CD8-positive, alpha-beta memory T cell (primary cell): ENCODE data around the gene NAA40. TPM values are rescaled to one million over a fixed set of nuclear protein-coding genes. Genes with fewer than 3 reads are reported as not detected.
A peak's percentile ranks its signal among the peaks of the same experiment; 100 is the strongest.

ENCODE experiments used
- CTCF ChIA-PET: fragments of 350-600 bp; sonication (Branson Sonifier 250); formaldehyde crosslinking; loops from one replicate; lab custom pipeline; 2021; ENCODE audit warnings: antibody characterized with exemption; lab: Charles Lee
- POLR2A ChIA-PET: fragments of 350-600 bp; sonication (Branson Sonifier 250); formaldehyde crosslinking; loops from one replicate; lab custom pipeline; 2021; ENCODE audit warnings: antibody characterized with exemption; lab: Charles Lee
- DNase-seq, 5 donors: peaks; one replicate each; pipeline versions ENCODE4 v3.0.0 to v3.0.0-alpha.2; 2020 to 2022; ENCODE audit warnings: mixed read lengths in 1 of 5
- H3K27ac ChIP-seq: one replicate; pipeline ENCODE4 v1.7.0; 2013; ENCODE audit warnings: low read depth, mild to moderate bottlenecking, low read length, moderate library complexity
- H3K27me3 ChIP-seq: 2 replicates; pipeline ENCODE4 v1.7.0; 2013; ENCODE audit warnings: low read length, mild to moderate bottlenecking; ENCODE audit not compliant: insufficient read depth, poor library complexity, severe bottlenecking
- H3K36me3 ChIP-seq: 2 replicates; pipeline ENCODE4 v1.7.0; 2013; ENCODE audit warnings: mild to moderate bottlenecking, low read length, moderate library complexity; ENCODE audit not compliant: insufficient read depth
- H3K4me1 ChIP-seq: 2 replicates; pipeline ENCODE4 v1.7.0; 2013; ENCODE audit warnings: mild to moderate bottlenecking, low read length, moderate library complexity; ENCODE audit not compliant: insufficient read depth
- H3K4me3 ChIP-seq: 2 replicates; pipeline ENCODE4 v1.7.0; 2013; ENCODE audit warnings: mild to moderate bottlenecking, low read length
- H3K9me3 ChIP-seq: 2 replicates; pipeline ENCODE4 v1.7.0; 2013; ENCODE audit warnings: mild to moderate bottlenecking, low read length
- H3K27ac Mint-ChIP-seq, 8 donors: one replicate each; pipeline ENCODE4 v1.8.0; 2020 to 2021; ENCODE audit warnings: mixed read lengths in 8 of 8, mild to moderate bottlenecking in 6 of 8, inconsistent platforms in 3 of 8, moderate library complexity in 3 of 8
- H3K27me3 Mint-ChIP-seq, 2 donors: one replicate each; pipeline ENCODE4 v1.8.0; 2020 to 2021; ENCODE audit warnings: mixed read lengths in 2 of 2, mild to moderate bottlenecking in 1 of 2, moderate library complexity in 1 of 2
- H3K36me3 Mint-ChIP-seq, 3 donors: one replicate each; pipeline ENCODE4 v1.8.0; 2020 to 2021; ENCODE audit warnings: mixed read lengths in 3 of 3, inconsistent platforms in 1 of 3, mild to moderate bottlenecking in 1 of 3
- H3K4me1 Mint-ChIP-seq, 3 donors: one replicate each; pipeline ENCODE4 v1.8.0; 2020 to 2021; ENCODE audit warnings: mixed read lengths in 3 of 3, inconsistent platforms in 1 of 3, mild to moderate bottlenecking in 1 of 3
- H3K4me3 Mint-ChIP-seq, 7 donors: one replicate each; pipeline ENCODE4 v1.8.0; 2020 to 2021; ENCODE audit warnings: mixed read lengths in 7 of 7, mild to moderate bottlenecking in 6 of 7, moderate library complexity in 4 of 7, inconsistent platforms in 2 of 7
- H3K9me3 Mint-ChIP-seq, 5 donors: one replicate each; pipeline ENCODE4 v1.8.0; 2020 to 2022; ENCODE audit warnings: mixed read lengths in 5 of 5, mild to moderate bottlenecking in 3 of 5, moderate library complexity in 2 of 5, inconsistent platforms in 1 of 5
- polyA plus RNA-seq: library from polyadenylated mRNA; unstranded; fragments of 300-500 nt; fragmentation: Illumina TruSeq; gene quantifications from one replicate; pipeline ENCODE4 v1.2.3, GENCODE V29; 2021
- total RNA-seq, 2 experiments: library from RNA; stranded (reverse); gene quantifications; one replicate each; pipeline ENCODE4 v1.2.3, GENCODE V29; 2021

The NAA40 gene
- total RNA-seq (10 to 100 TPM; 20.2 to 26.2 TPM), polyA plus RNA-seq (15.9 TPM)

GRCh38 chr11:63938479-63939396, at the start of gene NAA40:
Gene NAA40, plus strand, starts transcription at chr11:63939002. Its CDS starts 95 bp downstream, at chr11:63939097.
- ChIA-PET CTCF (interaction anchor here (4.2 kb wide), 1 partner anchor 100 kb away, joined by 21 read pairs; the partner anchor contains the start of gene MARK2), POLR2A (interaction anchor here (0.6 to 1.0 kb wide), 3 partner anchors 13 to 1198 kb away, joined by 3 to 5 read pairs (median 4); partner anchors contain the start of gene MARK2)
- no peaks in the 10 kb centered on the region for H3K27me3 ChIP-seq
- DNase-seq = peak; percentile 86 to 96 (median 94)
- H3K27ac ChIP-seq = peak within 1 kb of the TSS; percentile 59
- H3K36me3 Mint-ChIP-seq = peaks cover 0 to 12% (median 0%) of the 10 kb centered on the region in 3 donors
- peak within 1 kb of the TSS; percentile 64 to 97 (median 93) for H3K27ac Mint-ChIP-seq
- H3K9me3 Mint-ChIP-seq = no peaks in the 10 kb centered on the region
- H3K4me3 ChIP-seq = peak within 1 kb of the TSS; percentile 87
- H3K4me3 Mint-ChIP-seq = peak within 1 kb of the TSS; percentile 85 to 92 (median 89)
- peaks cover 22 to 27% (median 26%) of the 10 kb centered on the region in 3 donors for H3K4me1 Mint-ChIP-seq
- peaks cover 15% of the 10 kb centered on the region for H3K4me1 ChIP-seq
- no peaks in the 10 kb centered on the region for H3K9me3 ChIP-seq
- no peaks in the 10 kb centered on the region for H3K27me3 Mint-ChIP-seq
- no peaks in the 10 kb centered on the region for H3K36me3 ChIP-seq

- peak overlapping the region; percentile 90 to 98 (median 95) for H3K4me3 Mint-ChIP-seq
- H3K4me1 Mint-ChIP-seq = peaks cover 70 to 82% (median 80%) of the 10 kb centered on the region in 3 donors
- H3K27me3 ChIP-seq = no peaks in the 10 kb centered on the region
- H3K27ac Mint-ChIP-seq = peak overlapping the region; percentile 80 to 99 (median 97)
- ChIA-PET POLR2A (interaction anchor here (1.2 kb wide), 1 partner anchor 51 kb away, joined by 3 read pairs; the partner anchor contains the start of gene MARK2), CTCF (interaction anchor here (4.6 kb wide), 1 partner anchor 52 kb away, joined by 19 read pairs; the partner anchor contains the start of gene MARK2)
- no peak for DNase-seq
- no peaks in the 10 kb centered on the region for H3K27me3 Mint-ChIP-seq
- peak overlapping the region; percentile 85 for H3K27ac ChIP-seq
- H3K36me3 Mint-ChIP-seq = peaks cover 0 to 25% (median 0%) of the 10 kb centered on the region in 3 donors
- H3K9me3 Mint-ChIP-seq = no peaks in the 10 kb centered on the region
- peaks cover 64% of the 10 kb centered on the region for H3K4me1 ChIP-seq
- peak overlapping the region; percentile 77 for H3K4me3 ChIP-seq
- H3K36me3 ChIP-seq = no peaks in the 10 kb centered on the region
- no peaks in the 10 kb centered on the region for H3K9me3 ChIP-seq
Observed at GRCh38 chr11:63889344-63889743, 49.5 kb upstream of the NAA40 start.

GRCh38 chr11:63890368-63890767, 48.4 kb upstream of the NAA40 start:
- peak overlapping the region; percentile 90 to 98 (median 95) for H3K4me3 Mint-ChIP-seq
- POLR2A ChIA-PET = interaction anchor here (1.2 kb wide), 1 partner anchor 52 kb away, joined by 3 read pairs; the partner anchor contains the start of gene MARK2
- H3K4me1 ChIP-seq = peaks cover 59% of the 10 kb centered on the region

GRCh38 chr11:63892228-63892627, 46.6 kb upstream of the NAA40 start:
- no peak overlapping the region for H3K27ac ChIP-seq
- peak overlapping the region in 7 of 8 donors; percentile 42 to 98 (median 80) for H3K27ac Mint-ChIP-seq
- peak overlapping the region in 4 of 7 donors; percentile 17 to 97 (median 28) for H3K4me3 Mint-ChIP-seq
- H3K4me3 ChIP-seq = no peak overlapping the region
- peaks cover 73 to 91% (median 81%) of the 10 kb centered on the region in 3 donors for H3K4me1 Mint-ChIP-seq
- peaks cover 6 to 46% (median 11%) of the 10 kb centered on the region in 3 donors for H3K36me3 Mint-ChIP-seq
- no peak for DNase-seq
- ChIA-PET CTCF (interaction anchor here (1.7 to 4.2 kb wide), 2 partner anchors 54 to 55 kb away, joined by 5 to 20 read pairs; no protein-coding TSS in a partner anchor), POLR2A (no interaction called here)
- H3K4me1 ChIP-seq = peaks cover 55% of the 10 kb centered on the region
- peaks cover 22% of the 10 kb centered on the region for H3K36me3 ChIP-seq
- no peaks in the 10 kb centered on the region for H3K9me3 Mint-ChIP-seq
- H3K27me3 Mint-ChIP-seq = no peaks in the 10 kb centered on the region
- no peaks in the 10 kb centered on the region for H3K27me3 ChIP-seq
- H3K9me3 ChIP-seq = no peaks in the 10 kb centered on the region

More at GRCh38 chr11:63890368-63890767, 48.4 kb upstream of the NAA40 start:
- Histone ChIP-seq H3K9me3 (no peaks in the 10 kb centered on the region), H3K27me3 (no peaks in the 10 kb centered on the region), H3K4me3 (no peak overlapping the region), H3K36me3 (peaks cover 6% of the 10 kb centered on the region), H3K27ac (no peak overlapping the region)
- Mint-ChIP-seq H3K9me3 (no peaks in the 10 kb centered on the region), H3K36me3 (peaks cover 0 to 29% (median 0%) of the 10 kb centered on the region in 3 donors), H3K27ac (peak overlapping the region; percentile 80 to 99 (median 96)), H3K27me3 (no peaks in the 10 kb centered on the region), H3K4me1 (peaks cover 68 to 82% (median 72%) of the 10 kb centered on the region in 3 donors)
- no peak for DNase-seq
- CTCF ChIA-PET = interaction anchor here (4.2 kb wide), 1 partner anchor 53 kb away, joined by 20 read pairs; no protein-coding TSS in a partner anchor

- CTCF ChIA-PET = interaction anchor here (4.2 kb wide), 1 partner anchor 56 kb away, joined by 20 read pairs; no protein-coding TSS in a partner anchor
- Mint-ChIP-seq H3K4me3 (peak overlapping the region in 1 of 7 donors; percentile 38), H3K9me3 (no peaks in the 10 kb centered on the region), H3K27ac (peak overlapping the region in 6 of 8 donors; percentile 47 to 85 (median 60)), H3K4me1 (peaks cover 66 to 83% (median 73%) of the 10 kb centered on the region in 3 donors), H3K27me3 (no peaks in the 10 kb centered on the region), H3K36me3 (peaks cover 9 to 57% (median 15%) of the 10 kb centered on the region in 3 donors)
- H3K9me3 ChIP-seq = no peaks in the 10 kb centered on the region
- POLR2A ChIA-PET = interaction anchor here (0.5 kb wide), 1 partner anchor 129 kb away, joined by 3 read pairs; no protein-coding TSS in a partner anchor
- H3K36me3 ChIP-seq = peaks cover 33% of the 10 kb centered on the region
- H3K27ac ChIP-seq = no peak overlapping the region
- no peak overlapping the region for H3K4me3 ChIP-seq
- no peak for DNase-seq
- H3K4me1 ChIP-seq = peaks cover 45% of the 10 kb centered on the region
- no peaks in the 10 kb centered on the region for H3K27me3 ChIP-seq
Observed at GRCh38 chr11:63893355-63893754, 45.4 kb upstream of the NAA40 start.

GRCh38 chr11:63896071-63896470, 42.7 kb upstream of the NAA40 start:
- Histone ChIP-seq H3K27me3 (no peaks in the 10 kb centered on the region), H3K36me3 (peaks cover 59% of the 10 kb centered on the region), H3K4me3 (no peak overlapping the region), H3K27ac (no peak overlapping the region), H3K9me3 (no peaks in the 10 kb centered on the region), H3K4me1 (peaks cover 22% of the 10 kb centered on the region)
- H3K9me3 Mint-ChIP-seq = no peaks in the 10 kb centered on the region
- POLR2A ChIA-PET = no interaction called here
- no peak for DNase-seq
- H3K4me3 Mint-ChIP-seq = no peak overlapping the region
- CTCF ChIA-PET = interaction anchor here (1.8 kb wide), 1 partner anchor 11 kb away, joined by 5 read pairs; no protein-coding TSS in a partner anchor
- peaks cover 43 to 58% (median 49%) of the 10 kb centered on the region in 3 donors for H3K4me1 Mint-ChIP-seq
- no peaks in the 10 kb centered on the region for H3K27me3 Mint-ChIP-seq
- peak overlapping the region in 6 of 8 donors; percentile 17 to 86 (median 72) for H3K27ac Mint-ChIP-seq
- peaks cover 16 to 76% (median 23%) of the 10 kb centered on the region in 3 donors for H3K36me3 Mint-ChIP-seq

- H3K27ac ChIP-seq = no peak overlapping the region
- no peak overlapping the region for H3K4me3 Mint-ChIP-seq
- POLR2A ChIA-PET = no interaction called here
- peaks cover 25 to 86% (median 30%) of the 10 kb centered on the region in 3 donors for H3K36me3 Mint-ChIP-seq
- no peak overlapping the region for H3K4me3 ChIP-seq
- H3K27me3 Mint-ChIP-seq = no peaks in the 10 kb centered on the region
- H3K4me1 Mint-ChIP-seq = peaks cover 30 to 49% (median 42%) of the 10 kb centered on the region in 3 donors
- no peak for DNase-seq
- H3K27ac Mint-ChIP-seq = peak overlapping the region in 2 of 8 donors; percentile 64 to 72
- no peaks in the 10 kb centered on the region for H3K9me3 Mint-ChIP-seq
- no peaks in the 10 kb centered on the region for H3K9me3 ChIP-seq
- CTCF ChIA-PET = interaction anchor here (1.2 to 1.5 kb wide), 2 partner anchors 47 to 60 kb away, joined by 5 to 6 read pairs; no protein-coding TSS in a partner anchor
- H3K36me3 ChIP-seq = peaks cover 72% of the 10 kb centered on the region
- no peaks in the 10 kb centered on the region for H3K27me3 ChIP-seq
- peaks cover 7% of the 10 kb centered on the region for H3K4me1 ChIP-seq
Observed at GRCh38 chr11:63897459-63898146, 41.2 kb upstream of the NAA40 start.
